ENCODE data around the gene DHRSX. TPM values are rescaled to one million over a fixed set of nuclear protein-coding genes. Genes with fewer than 3 reads are reported as not detected.

The DHRSX gene
- total and polyA plus RNA-seq, 2 of the 8 experiments (the other 6 are each of a cell fraction or from before 2014, with no cell fraction given), result 35.1 to 43.4 TPM

DNA sequence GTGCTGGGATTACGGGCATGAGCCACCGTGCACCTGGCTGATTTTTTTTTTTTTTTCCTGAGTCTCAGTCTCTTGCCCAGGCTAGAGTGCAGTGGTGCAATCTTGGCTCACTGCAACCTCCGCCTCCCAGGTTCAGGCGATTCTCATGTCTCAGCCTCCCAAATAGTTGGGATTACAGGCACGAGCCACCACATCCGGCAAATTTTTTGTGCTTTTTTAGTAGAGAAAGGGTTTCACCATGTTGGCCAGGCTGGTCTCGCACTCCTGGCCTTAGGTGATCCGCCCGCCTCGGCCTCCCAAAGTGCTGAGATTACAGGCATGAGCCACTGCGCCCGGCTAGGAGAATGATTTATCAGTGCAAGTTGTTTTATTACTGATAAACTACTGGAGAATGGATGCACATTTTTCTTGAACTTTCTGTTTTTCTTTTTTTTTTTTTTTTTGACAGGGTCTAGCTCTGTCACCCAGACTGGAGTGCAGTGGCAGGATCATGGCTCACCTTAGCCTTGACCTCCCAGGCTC lies 39.7 kb upstream of the DHRSX start:
- H3K27me3 ChIP-seq (replicated peaks in 1 of 4; ENCODE audit: control insufficient read depth in 3 of 4, extremely low read depth in 1 of 4, insufficient read depth in 3 of 4, low read length in 3 of 4), result no peaks in the 10 kb centered on the region
- no peak overlapping the region for H3K23ac ChIP-seq (ENCODE audit: insufficient read length)
- DNase-seq (ENCODE audit: low read depth in 1 of 2, low spot score in 2 of 2) (no peak), FAIRE-seq (no peak)
- no peaks in the 10 kb centered on the region for H3K36me3 ChIP-seq (ENCODE audit: control insufficient read depth in 2 of 4, insufficient read depth in 4 of 4, low read length in 3 of 4)
- H4K8ac ChIP-seq (ENCODE audit: extremely low read depth, insufficient read depth, low read length), result no peak overlapping the region
- no peaks in the 10 kb centered on the region for H3K79me2 ChIP-seq (ENCODE audit: control insufficient read depth in 1 of 2, insufficient read depth in 2 of 2, low read length in 2 of 2)
- no peak overlapping the region for H3K27ac ChIP-seq (ENCODE audit: low read depth, low read length)
- H3K9me3 ChIP-seq (ENCODE audit: insufficient read depth in 2 of 2, low read depth in 1 of 2, low read length in 1 of 2), result peaks cover under 1 to 3% of the 10 kb centered on the region in 2 experiments; a peak in 2 of 4 replicates
- H3K4me2 ChIP-seq (ENCODE audit: insufficient read depth in 1 of 2, low read depth in 2 of 2, low read length in 2 of 2), result no peak overlapping the region
- H4K5ac ChIP-seq (ENCODE audit: insufficient read length, low read depth, low read length), result no peak overlapping the region
- ChIA-PET POLR2A (ENCODE audit: partially characterized antibody) (no interaction called here), CTCF (ENCODE audit: partially characterized antibody) (no interaction called here)
- no peaks in the 10 kb centered on the region for H3K79me1 ChIP-seq (ENCODE audit: low read depth, low read length)
- H2BK12ac ChIP-seq (ENCODE audit: low read depth, low read length), result no peak overlapping the region
- no peak overlapping the region for H2BK20ac ChIP-seq (ENCODE audit: low read length)
- H3K4me3 ChIP-seq (ENCODE audit: extremely low read depth in 1 of 4, insufficient read depth in 2 of 4, low read depth in 3 of 4, low read length in 4 of 4), result no peak overlapping the region
- H3K56ac ChIP-seq (replicated peaks; ENCODE audit: insufficient read length, low read depth, low read length), result no peak overlapping the region
- no peak overlapping the region for H3K14ac ChIP-seq (ENCODE audit: insufficient read length)
- H4K91ac ChIP-seq (replicated peaks; ENCODE audit: insufficient read length, low read length), result no peak overlapping the region
- H3K4ac ChIP-seq (replicated peaks; ENCODE audit: insufficient read length, low read depth, low read length), result no peak overlapping the region
- peaks cover 0 to 4% (median 0%) of the 10 kb centered on the region in 4 experiments; a peak in 2 of 7 replicates for H3K4me1 ChIP-seq (replicated peaks in 1 of 4; ENCODE audit: control insufficient read depth in 3 of 4, insufficient read depth in 4 of 4, low read length in 3 of 4)
- no peak overlapping the region for H2AFZ ChIP-seq (ENCODE audit: low read length)
- WGBS, 2 experiments (ENCODE audit: extremely low coverage in 1 of 2, insufficient coverage in 1 of 2, insufficient read length in 1 of 2, insufficient replicate concordance in 2 of 2, low coverage in 1 of 2, low lambda C conversion rate in 2 of 2, missing lambda C conversion rate in 1 of 2), result 97% methylated on average over 12 of the region's 12 CpGs; no CpG with 5 or more reads in 1 of the 2 experiments
- no peak overlapping the region for H3K9ac ChIP-seq (replicated peaks in 1 of 4; ENCODE audit: extremely low read depth in 1 of 4, low read depth in 3 of 4, low read length in 3 of 4)
- H2BK5ac ChIP-seq (ENCODE audit: low read depth, low read length), result no peak overlapping the region
- no peak overlapping the region for H2BK15ac ChIP-seq (ENCODE audit: low read length)
- H4K20me1 ChIP-seq (replicated peaks in 1 of 2; ENCODE audit: control insufficient read depth in 1 of 2, insufficient read depth in 2 of 2, low read length in 2 of 2), result no peaks in the 10 kb centered on the region
- H3K18ac ChIP-seq (ENCODE audit: extremely low read depth, low read length), result no peak overlapping the region
- no peaks in the 10 kb centered on the region for H3K23me2 ChIP-seq (ENCODE audit: low read depth, low read length)
- H2AK5ac ChIP-seq (ENCODE audit: low read depth, low read length), result no peak overlapping the region
- no peak overlapping the region for H2BK120ac ChIP-seq (replicated peaks; ENCODE audit: low read depth, low read length)
- TF ChIP-seq TBP (IDR thresholded peaks at IDR 0.05; ENCODE audit: low read depth, low read length), result no peak
- no peak for TF ChIP-seq EP300 (IDR thresholded peaks at IDR 0.05; ENCODE audit: borderline replicate concordance in 1 of 2, low read depth in 2 of 2, low read length in 2 of 2)
- TF ChIP-seq, protein P1, sequence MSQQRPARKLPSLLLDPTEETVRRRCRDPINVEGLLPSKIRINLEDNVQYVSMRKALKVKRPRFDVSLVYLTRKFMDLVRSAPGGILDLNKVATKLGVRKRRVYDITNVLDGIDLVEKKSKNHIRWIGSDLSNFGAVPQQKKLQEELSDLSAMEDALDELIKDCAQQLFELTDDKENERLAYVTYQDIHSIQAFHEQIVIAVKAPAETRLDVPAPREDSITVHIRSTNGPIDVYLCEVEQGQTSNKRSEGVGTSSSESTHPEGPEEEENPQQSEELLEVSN (IDR thresholded peaks at IDR 0.05), result no peak
- no peak for TF ChIP-seq CHD2 (IDR thresholded peaks at IDR 0.05; ENCODE audit: low read length)
- TF ChIP-seq, protein P2, sequence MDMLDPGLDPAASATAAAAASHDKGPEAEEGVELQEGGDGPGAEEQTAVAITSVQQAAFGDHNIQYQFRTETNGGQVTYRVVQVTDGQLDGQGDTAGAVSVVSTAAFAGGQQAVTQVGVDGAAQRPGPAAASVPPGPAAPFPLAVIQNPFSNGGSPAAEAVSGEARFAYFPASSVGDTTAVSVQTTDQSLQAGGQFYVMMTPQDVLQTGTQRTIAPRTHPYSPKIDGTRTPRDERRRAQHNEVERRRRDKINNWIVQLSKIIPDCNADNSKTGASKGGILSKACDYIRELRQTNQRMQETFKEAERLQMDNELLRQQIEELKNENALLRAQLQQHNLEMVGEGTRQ (IDR thresholded peaks at IDR 0.05; ENCODE audit: low read length), result no peak
- TF ChIP-seq, protein P3, sequence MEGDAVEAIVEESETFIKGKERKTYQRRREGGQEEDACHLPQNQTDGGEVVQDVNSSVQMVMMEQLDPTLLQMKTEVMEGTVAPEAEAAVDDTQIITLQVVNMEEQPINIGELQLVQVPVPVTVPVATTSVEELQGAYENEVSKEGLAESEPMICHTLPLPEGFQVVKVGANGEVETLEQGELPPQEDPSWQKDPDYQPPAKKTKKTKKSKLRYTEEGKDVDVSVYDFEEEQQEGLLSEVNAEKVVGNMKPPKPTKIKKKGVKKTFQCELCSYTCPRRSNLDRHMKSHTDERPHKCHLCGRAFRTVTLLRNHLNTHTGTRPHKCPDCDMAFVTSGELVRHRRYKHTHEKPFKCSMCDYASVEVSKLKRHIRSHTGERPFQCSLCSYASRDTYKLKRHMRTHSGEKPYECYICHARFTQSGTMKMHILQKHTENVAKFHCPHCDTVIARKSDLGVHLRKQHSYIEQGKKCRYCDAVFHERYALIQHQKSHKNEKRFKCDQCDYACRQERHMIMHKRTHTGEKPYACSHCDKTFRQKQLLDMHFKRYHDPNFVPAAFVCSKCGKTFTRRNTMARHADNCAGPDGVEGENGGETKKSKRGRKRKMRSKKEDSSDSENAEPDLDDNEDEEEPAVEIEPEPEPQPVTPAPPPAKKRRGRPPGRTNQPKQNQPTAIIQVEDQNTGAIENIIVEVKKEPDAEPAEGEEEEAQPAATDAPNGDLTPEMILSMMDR (IDR thresholded peaks at IDR 0.05; ENCODE audit: control extremely low read depth in 1 of 3, insufficient read depth in 1 of 3, low read depth in 1 of 3, low read length in 3 of 3), result no peak
- no peak for TF ChIP-seq NANOG (IDR thresholded peaks at IDR 0.05; ENCODE audit: insufficient read depth, low read depth, low read length, poor library complexity, severe bottlenecking)
- TF ChIP-seq TAF1 (IDR thresholded peaks at IDR 0.05; ENCODE audit: low read depth, low read length), result no peak
- TF ChIP-seq MAFK (IDR thresholded peaks at IDR 0.05; ENCODE audit: low read depth, low read length), result no peak
